Fibroblast of pulmonary artery (primary cell): Measurements from ENCODE around the gene CAPN11.
A peak's percentile ranks its signal among the peaks of the same experiment; 100 is the strongest.

Experiments
- DNase-seq: peaks from one replicate; pipeline ENCODE4 v3.0.0-alpha.2; 2010; ENCODE audit warnings: low read depth
- H3K4me3 ChIP-seq: replicated peaks from 2 replicates; pipeline ENCODE4 v1.5.1; 2011; ENCODE audit warnings: low read depth, mild to moderate bottlenecking, control low read depth, low read length, moderate library complexity
- CTCF ChIP-seq: IDR thresholded peaks from 2 replicates; pipeline ENCODE4 v1.5.1; 2011; ENCODE audit warnings: mild to moderate bottlenecking, control low read depth, low read length, inconsistent platforms; ENCODE audit errors: missing control alignments

CAPN11 gene

GRCh38 chr6:44132476-44132875 is 26.1 kb upstream of the CAPN11 start:
- no peak for DNase-seq
- TF ChIP-seq CTCF = no peak
- H3K4me3 ChIP-seq = no peak overlapping the region

- peak; percentile 52 for DNase-seq
- H3K4me3 ChIP-seq = no peak overlapping the region
- TF ChIP-seq CTCF = no peak
These were observed 25.4 kb upstream of the CAPN11 start for GRCh38 chr6:44133003-44133931.

- no peak for DNase-seq
- H3K4me3 ChIP-seq = no peak overlapping the region
- no peak for TF ChIP-seq CTCF
These were observed 24.5 kb upstream of the CAPN11 start for GRCh38 chr6:44133981-44134711.

- DNase-seq = no peak
- no peak overlapping the region for H3K4me3 ChIP-seq
- no peak for TF ChIP-seq CTCF
These were observed 23.4 kb upstream of the CAPN11 start for GRCh38 chr6:44135173-44135758.

GRCh38 chr6:44135875-44136274 is 22.7 kb upstream of the CAPN11 start:
- DNase-seq = no peak
- no peak for TF ChIP-seq CTCF
- no peak overlapping the region for H3K4me3 ChIP-seq

- no peak for TF ChIP-seq CTCF
- no peak overlapping the region for H3K4me3 ChIP-seq
- no peak for DNase-seq
These were observed 19.8 kb upstream of the CAPN11 start for GRCh38 chr6:44138717-44139350.
